Measurements from ENCODE around the gene OSBPL7.
A peak's percentile ranks its signal among the peaks of the same experiment; 100 is the strongest.

Gene OSBPL7

GRCh38 chr17:47847341-47848197 lies 26.0 kb upstream of the OSBPL7 start:
- DNase-seq, result peak; percentile 37
- no peaks in the 10 kb centered on the region for H4K20me1 ChIP-seq (ENCODE audit: insufficient read depth, low read length)
- H3K4me3 ChIP-seq (ENCODE audit: low read length), result no peak overlapping the region
- no peaks in the 10 kb centered on the region for H3K9me3 ChIP-seq (replicated peaks; ENCODE audit: insufficient read depth, low read length)
- H3K27ac ChIP-seq (ENCODE audit: low read length), result no peak overlapping the region
- H3K36me3 ChIP-seq (replicated peaks; ENCODE audit: insufficient read depth, low read length), result no peaks in the 10 kb centered on the region
- H3F3A ChIP-seq (ENCODE audit: insufficient read depth, low read length), result no peaks in the 10 kb centered on the region
- no peak overlapping the region for H3K9ac ChIP-seq (ENCODE audit: low read length)
- 0 out of 2 replicates have a peak, but pooled peaks cover 4% of the 10 kb centered on the region for H3K4me1 ChIP-seq (ENCODE audit: low read length)
- TF ChIP-seq EZH2phosphoT487 (IDR thresholded peaks at IDR 0.05; ENCODE audit: low read length), result no peak
- TF ChIP-seq, protein P1, sequence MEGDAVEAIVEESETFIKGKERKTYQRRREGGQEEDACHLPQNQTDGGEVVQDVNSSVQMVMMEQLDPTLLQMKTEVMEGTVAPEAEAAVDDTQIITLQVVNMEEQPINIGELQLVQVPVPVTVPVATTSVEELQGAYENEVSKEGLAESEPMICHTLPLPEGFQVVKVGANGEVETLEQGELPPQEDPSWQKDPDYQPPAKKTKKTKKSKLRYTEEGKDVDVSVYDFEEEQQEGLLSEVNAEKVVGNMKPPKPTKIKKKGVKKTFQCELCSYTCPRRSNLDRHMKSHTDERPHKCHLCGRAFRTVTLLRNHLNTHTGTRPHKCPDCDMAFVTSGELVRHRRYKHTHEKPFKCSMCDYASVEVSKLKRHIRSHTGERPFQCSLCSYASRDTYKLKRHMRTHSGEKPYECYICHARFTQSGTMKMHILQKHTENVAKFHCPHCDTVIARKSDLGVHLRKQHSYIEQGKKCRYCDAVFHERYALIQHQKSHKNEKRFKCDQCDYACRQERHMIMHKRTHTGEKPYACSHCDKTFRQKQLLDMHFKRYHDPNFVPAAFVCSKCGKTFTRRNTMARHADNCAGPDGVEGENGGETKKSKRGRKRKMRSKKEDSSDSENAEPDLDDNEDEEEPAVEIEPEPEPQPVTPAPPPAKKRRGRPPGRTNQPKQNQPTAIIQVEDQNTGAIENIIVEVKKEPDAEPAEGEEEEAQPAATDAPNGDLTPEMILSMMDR (IDR thresholded peaks at IDR 0.05; ENCODE audit: low read length), result peak; percentile 40
- no peaks in the 10 kb centered on the region for H3K79me2 ChIP-seq (ENCODE audit: low read length)
- H3K9me2 ChIP-seq (replicated peaks; ENCODE audit: insufficient read depth, low read length), result no peaks in the 10 kb centered on the region
- H3K27me3 ChIP-seq (replicated peaks; ENCODE audit: insufficient read depth, low read length), result peaks cover 77% of the 10 kb centered on the region
- no peak overlapping the region for H2AFZ ChIP-seq (ENCODE audit: low read length)
- peak overlapping the region; percentile 19; the same call in 1 of the 2 replicates for H3K4me2 ChIP-seq (ENCODE audit: low read depth, low read length)

GRCh38 chr17:47846716-47847340 lies 25.2 kb upstream of the OSBPL7 start:
- DNase-seq, result no peak
- H3K9me2 ChIP-seq (replicated peaks; ENCODE audit: insufficient read depth, low read length), result no peaks in the 10 kb centered on the region
- peaks cover 6% of the 10 kb centered on the region; the same call in 1 of the 2 replicates for H3F3A ChIP-seq (ENCODE audit: insufficient read depth, low read length)
- peaks cover 9% of the 10 kb centered on the region for H3K4me1 ChIP-seq (ENCODE audit: low read length)
- H2AFZ ChIP-seq (ENCODE audit: low read length), result no peak overlapping the region
- no peak overlapping the region for H3K4me3 ChIP-seq (ENCODE audit: low read length)
- H3K9me3 ChIP-seq (replicated peaks; ENCODE audit: insufficient read depth, low read length), result no peaks in the 10 kb centered on the region
- H3K27ac ChIP-seq (ENCODE audit: low read length), result no peak overlapping the region
- no peak overlapping the region for H3K9ac ChIP-seq (ENCODE audit: low read length)
- peak overlapping the region; percentile 19; the same call in 1 of the 2 replicates for H3K4me2 ChIP-seq (ENCODE audit: low read depth, low read length)
- H3K79me2 ChIP-seq (ENCODE audit: low read length), result no peaks in the 10 kb centered on the region
- TF ChIP-seq, protein P1 (IDR thresholded peaks at IDR 0.05; ENCODE audit: low read length), result no peak
- TF ChIP-seq EZH2 (optimal IDR thresholded peaks at IDR 0.05; ENCODE audit: low read depth, low read length) (peak; percentile 78), EZH2phosphoT487 (IDR thresholded peaks at IDR 0.05; ENCODE audit: low read length) (peak; percentile 72; the same call in 1 of the 2 replicates)
- no peaks in the 10 kb centered on the region for H3K36me3 ChIP-seq (replicated peaks; ENCODE audit: insufficient read depth, low read length)
- no peaks in the 10 kb centered on the region for H4K20me1 ChIP-seq (ENCODE audit: insufficient read depth, low read length)
- H3K27me3 ChIP-seq (replicated peaks; ENCODE audit: insufficient read depth, low read length), result peaks cover 70% of the 10 kb centered on the region

DNA sequence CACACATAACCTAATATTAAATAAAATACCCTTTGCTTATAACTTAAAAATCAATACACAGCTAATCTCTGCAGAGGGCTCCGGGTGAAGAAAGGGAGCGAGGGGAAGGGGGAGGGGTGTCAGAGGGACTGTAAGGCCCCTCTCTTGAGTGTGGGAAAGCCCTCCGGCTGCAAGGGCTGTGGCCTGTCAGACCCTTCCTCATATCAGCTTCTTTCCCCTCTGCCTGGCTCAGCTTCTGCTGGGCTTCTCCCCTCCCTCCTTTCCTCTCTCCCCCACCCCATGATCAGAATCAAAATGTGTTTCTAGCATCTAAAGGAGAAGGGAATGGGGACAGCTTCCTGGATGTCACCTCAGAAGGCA lies 24.1 kb upstream of the OSBPL7 start:
- Histone ChIP-seq H3K79me2 (ENCODE audit: low read length) (no peaks in the 10 kb centered on the region), H4K20me1 (ENCODE audit: insufficient read depth, low read length) (no peaks in the 10 kb centered on the region), H3F3A (ENCODE audit: insufficient read depth, low read length) (peaks cover 6% of the 10 kb centered on the region; the same call in 1 of the 2 replicates)

More for the DNA sequence above, 24.1 kb upstream of the OSBPL7 start:
- DNase-seq, result no peak
- peaks cover 62% of the 10 kb centered on the region for H3K27me3 ChIP-seq (replicated peaks; ENCODE audit: insufficient read depth, low read length)
- no peak for TF ChIP-seq EZH2 (optimal IDR thresholded peaks at IDR 0.05; ENCODE audit: low read depth, low read length)
- TF ChIP-seq EZH2phosphoT487 (IDR thresholded peaks at IDR 0.05; ENCODE audit: low read length), result no peak
- TF ChIP-seq, protein P1 (IDR thresholded peaks at IDR 0.05; ENCODE audit: low read length), result no peak
- H3K4me3 ChIP-seq (ENCODE audit: low read length), result no peak overlapping the region
- H3K4me1 ChIP-seq (ENCODE audit: low read length), result peaks cover 15% of the 10 kb centered on the region
- H3K27ac ChIP-seq (ENCODE audit: low read length), result no peak overlapping the region
- H3K36me3 ChIP-seq (replicated peaks; ENCODE audit: insufficient read depth, low read length), result no peaks in the 10 kb centered on the region
- H3K9ac ChIP-seq (ENCODE audit: low read length), result no peak overlapping the region
- H2AFZ ChIP-seq (ENCODE audit: low read length), result no peak overlapping the region
- no peaks in the 10 kb centered on the region for H3K9me3 ChIP-seq (replicated peaks; ENCODE audit: insufficient read depth, low read length)
- H3K9me2 ChIP-seq (replicated peaks; ENCODE audit: insufficient read depth, low read length), result no peaks in the 10 kb centered on the region
- H3K4me2 ChIP-seq (ENCODE audit: low read depth, low read length), result no peak overlapping the region

All from MM.1S (cell line).